HG02973 (cell line): ENCODE results near the gene TBKBP1.
"Not testable (repeated sequence)": the region's sequence is repeated elsewhere in the genome, so short reads cannot be mapped to it uniquely, and the experiment has no call there.

Experiments
- ATAC-seq: cut with Tn5 transposase; IDR thresholded peaks from one replicate; pipeline ENCODE4 v1.9.1; 2021; ENCODE audit warnings: moderate library complexity; ENCODE audit not compliant: unreplicated experiment

TBKBP1 gene

GRCh38 chr17:47729476-47729875, 35.5 kb downstream of the TBKBP1 start:
- no peak for ATAC-seq

- no peak for ATAC-seq
These were observed 36.7 kb downstream of the TBKBP1 start for GRCh38 chr17:47730681-47731080.

GRCh38 chr17:47731396-47731795, 37.4 kb downstream of the TBKBP1 start:
- ATAC-seq, result no peak

GRCh38 chr17:47732399-47733046, 38.6 kb downstream of the TBKBP1 start:
- no peak for ATAC-seq

- peak; percentile 57 for ATAC-seq
These were observed 39.2 kb downstream of the TBKBP1 start, which contains the start of gene TBX21 for GRCh38 chr17:47733047-47733673. Gene TBX21 (plus strand): TSS chr17:47733236. CDS start chr17:47733455, 219 bp downstream.

- peak; percentile 23 for ATAC-seq
These were observed 39.9 kb downstream of the TBKBP1 start for GRCh38 chr17:47733674-47734410.

GRCh38 chr17:47735139-47735464, 41.1 kb downstream of the TBKBP1 start:
- ATAC-seq, result no peak

GRCh38 chr17:47735536-47736011, 41.6 kb downstream of the TBKBP1 start:
- peak; percentile 37 for ATAC-seq

GRCh38 chr17:47736501-47737495, 42.8 kb downstream of the TBKBP1 start:
- no peak for ATAC-seq

GRCh38 chr17:47738178-47738577, 44.2 kb downstream of the TBKBP1 start:
- no peak for ATAC-seq

GRCh38 chr17:47739150-47739549, 45.2 kb downstream of the TBKBP1 start:
- no peak for ATAC-seq

- ATAC-seq, result not testable (repeated sequence)
These were observed 46.0 kb downstream of the TBKBP1 start for GRCh38 chr17:47739945-47740344.

GRCh38 chr17:47741109-47741792, 47.3 kb downstream of the TBKBP1 start:
- ATAC-seq, result no peak

- no peak for ATAC-seq
These were observed 47.8 kb downstream of the TBKBP1 start for GRCh38 chr17:47741793-47742145.

- ATAC-seq, result no peak
These were observed 48.6 kb downstream of the TBKBP1 start for GRCh38 chr17:47742319-47743181.

- no peak for ATAC-seq
These were observed 50.4 kb downstream of the TBKBP1 start for GRCh38 chr17:47744168-47745036.

- ATAC-seq, result no peak
These were observed 51.0 kb downstream of the TBKBP1 start for GRCh38 chr17:47745037-47745380.

- ATAC-seq, result no peak
These were observed 57.5 kb downstream of the TBKBP1 start for GRCh38 chr17:47751471-47751870.
